RWPE1 (cell line): ENCODE data around the gene CCDC136.

Source experiments
- CTCF ChIA-PET: fragments of 350-600 bp; sonication (Branson Sonifier 250); formaldehyde crosslinking; extraction: SDS; loops from one replicate; lab custom pipeline; 2021; lab: Yijun Ruan, JAX
- POLR2A ChIA-PET: fragments of 400-600 bp; formaldehyde crosslinking; extraction: SDS; loops from one replicate; lab custom pipeline; 2020; ENCODE audit warnings: antibody characterized with exemption; ENCODE audit not compliant: low non-redundant PET; lab: Yijun Ruan, JAX
- DNase-seq: peaks from one replicate; pipeline ENCODE4 v3.0.0; 2012; ENCODE audit warnings: low spot score
- H3K27ac ChIP-seq: fragments of 450-650 bp; 2 replicates; pipeline ENCODE4 v1.5.1; 2017
- TF ChIP-seq, protein P1 (sequence below): fragments of 450-650 bp; conservative IDR thresholded peaks from 2 replicates; pipeline ENCODE4 v1.5.1; 2017; ENCODE audit warnings: low read depth, mild to moderate bottlenecking

The CCDC136 gene

DNA sequence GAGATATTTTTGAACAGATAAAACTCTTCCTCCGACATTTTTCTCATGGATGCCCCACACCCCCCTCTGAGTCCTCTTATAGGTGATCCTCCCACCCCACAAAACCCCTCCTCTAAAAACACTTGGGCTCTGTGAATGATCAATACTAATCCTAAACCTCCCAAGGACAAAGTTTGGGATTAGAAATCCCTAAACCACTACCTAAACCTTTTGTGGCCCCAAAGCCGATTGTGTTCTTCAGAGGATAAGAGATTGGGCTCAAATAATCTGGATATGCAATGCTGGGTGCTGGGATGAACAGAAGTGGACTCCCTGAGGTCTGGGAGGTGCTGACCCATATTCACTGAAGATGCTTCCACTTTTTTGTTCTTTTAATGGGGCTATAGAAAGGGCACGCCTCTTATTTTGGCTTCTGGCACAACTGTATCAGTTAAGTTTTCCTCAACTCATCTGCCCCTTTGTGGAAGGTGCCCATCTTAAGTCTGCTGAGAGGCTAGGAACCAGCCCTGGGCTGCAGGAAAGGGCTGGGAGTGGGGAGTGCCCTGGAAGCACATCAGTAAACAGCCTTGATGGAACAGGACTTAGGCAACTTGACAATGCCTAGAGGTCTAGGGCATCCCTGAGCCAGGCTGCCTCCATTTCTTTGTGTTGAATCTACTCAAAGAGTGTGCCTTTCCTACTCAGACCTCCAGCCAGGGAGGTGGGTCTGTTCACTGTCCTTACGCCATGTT, 15.9 kb upstream of the CCDC136 start, which contains the start of gene OPN1SW:
Gene OPN1SW (minus strand): TSS at position 51 of the 731 bp plus-strand sequence. CDS start 13 bp downstream, at position 38.
- H3K27ac ChIP-seq = no peak within 1 kb of the TSS

DNA sequence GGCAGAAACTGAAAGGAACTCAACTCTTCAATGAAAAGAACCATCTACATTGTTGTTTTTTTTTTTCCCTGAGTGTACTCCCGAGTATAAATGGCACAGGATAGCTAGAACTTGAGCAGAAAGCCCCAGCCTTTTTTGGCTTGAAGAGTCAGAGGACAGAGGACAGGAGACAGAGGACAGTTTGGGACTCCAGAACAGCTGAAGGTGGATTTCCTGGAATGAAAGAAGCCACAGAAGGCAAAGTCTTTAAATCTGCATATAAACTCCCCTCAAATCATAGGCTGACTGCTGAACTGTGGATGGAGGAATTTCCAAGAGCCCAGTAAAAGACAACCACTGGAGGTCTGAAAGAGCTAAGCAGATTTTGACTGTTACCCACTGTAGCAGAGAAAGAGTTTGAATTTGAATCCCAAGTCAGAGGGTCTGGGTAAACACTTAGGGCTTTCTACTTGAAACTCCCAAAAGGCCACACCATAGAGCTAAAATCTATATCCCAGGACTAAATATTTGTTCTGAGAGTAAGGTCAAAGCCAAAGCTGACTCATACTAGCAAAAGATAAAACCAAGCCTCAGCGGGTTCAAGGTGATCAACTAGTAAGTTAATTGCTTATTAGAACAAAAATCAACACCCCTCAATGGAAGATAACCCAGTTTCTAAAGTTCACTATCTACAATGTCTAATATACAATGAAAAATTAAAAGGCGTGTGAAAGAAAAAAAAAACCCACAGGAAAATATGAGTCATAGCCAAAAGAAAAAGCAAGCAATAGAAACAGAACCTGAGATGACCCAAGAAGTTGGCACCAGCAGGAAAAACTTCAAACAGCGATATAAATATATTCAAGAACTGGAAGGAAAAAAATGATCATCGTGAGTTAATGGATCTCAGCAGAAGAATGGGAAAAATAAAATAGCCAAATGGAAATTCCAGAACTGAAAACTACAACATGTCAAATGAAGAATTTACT, 14.3 kb upstream of the CCDC136 start:
- ChIA-PET CTCF (no interaction called here), POLR2A (no interaction called here)
- TF ChIP-seq, protein P1, sequence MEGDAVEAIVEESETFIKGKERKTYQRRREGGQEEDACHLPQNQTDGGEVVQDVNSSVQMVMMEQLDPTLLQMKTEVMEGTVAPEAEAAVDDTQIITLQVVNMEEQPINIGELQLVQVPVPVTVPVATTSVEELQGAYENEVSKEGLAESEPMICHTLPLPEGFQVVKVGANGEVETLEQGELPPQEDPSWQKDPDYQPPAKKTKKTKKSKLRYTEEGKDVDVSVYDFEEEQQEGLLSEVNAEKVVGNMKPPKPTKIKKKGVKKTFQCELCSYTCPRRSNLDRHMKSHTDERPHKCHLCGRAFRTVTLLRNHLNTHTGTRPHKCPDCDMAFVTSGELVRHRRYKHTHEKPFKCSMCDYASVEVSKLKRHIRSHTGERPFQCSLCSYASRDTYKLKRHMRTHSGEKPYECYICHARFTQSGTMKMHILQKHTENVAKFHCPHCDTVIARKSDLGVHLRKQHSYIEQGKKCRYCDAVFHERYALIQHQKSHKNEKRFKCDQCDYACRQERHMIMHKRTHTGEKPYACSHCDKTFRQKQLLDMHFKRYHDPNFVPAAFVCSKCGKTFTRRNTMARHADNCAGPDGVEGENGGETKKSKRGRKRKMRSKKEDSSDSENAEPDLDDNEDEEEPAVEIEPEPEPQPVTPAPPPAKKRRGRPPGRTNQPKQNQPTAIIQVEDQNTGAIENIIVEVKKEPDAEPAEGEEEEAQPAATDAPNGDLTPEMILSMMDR = no peak
- no peak overlapping the region for H3K27ac ChIP-seq
- DNase-seq = no peak

More for the DNA sequence above, 15.9 kb upstream of the CCDC136 start, which contains the start of gene OPN1SW:
- DNase-seq = no peak
- ChIA-PET POLR2A (interaction anchor here (0.6 kb wide), 1 partner anchor 11 kb away, joined by 3 read pairs; no protein-coding TSS in a partner anchor), CTCF (no interaction called here)
- TF ChIP-seq, protein P1 = no peak

DNA sequence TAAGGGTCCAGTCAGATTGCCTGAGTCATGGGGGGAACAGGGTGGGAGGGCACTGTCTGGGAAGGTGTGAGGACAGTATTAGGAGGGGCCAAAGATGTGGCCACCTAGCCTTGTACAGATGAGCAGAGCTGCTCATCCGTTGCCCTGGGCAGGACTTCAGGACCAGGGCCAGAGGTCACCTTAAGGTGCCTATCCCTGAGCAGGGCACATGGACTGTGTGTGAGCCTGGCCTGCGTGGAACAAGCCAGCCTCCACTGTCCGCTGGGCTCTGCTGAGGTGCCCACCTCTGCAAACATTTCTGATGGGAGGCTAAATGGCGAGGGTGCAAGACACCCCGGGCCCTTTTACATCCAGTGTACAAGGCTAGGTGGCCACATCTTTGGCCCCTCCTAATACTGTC, 12.8 kb upstream of the CCDC136 start:
- CTCF ChIA-PET = no interaction called here
- TF ChIP-seq, protein P1 = no peak
- H3K27ac ChIP-seq = no peak overlapping the region
- DNase-seq = no peak
- POLR2A ChIA-PET = no interaction called here

DNA sequence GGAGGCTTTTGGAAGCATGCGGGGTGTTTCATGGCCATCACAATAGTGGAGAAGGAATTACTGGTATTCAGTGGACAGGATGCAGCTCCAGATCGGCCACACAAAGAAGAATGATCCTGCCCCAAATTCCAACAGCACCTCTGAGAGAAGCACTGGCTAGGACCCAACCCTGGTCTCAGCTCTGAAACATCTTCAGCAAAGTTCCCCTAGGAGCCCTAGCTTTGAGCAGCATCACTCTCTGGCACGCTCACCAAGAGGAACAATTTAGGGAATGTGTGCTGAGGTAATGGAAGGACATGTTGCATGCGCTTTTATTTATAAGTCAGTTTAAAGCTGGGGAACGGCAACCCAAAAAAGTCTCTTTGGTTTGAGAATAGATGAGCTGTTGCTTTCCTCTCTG, 10.6 kb upstream of the CCDC136 start:
- ChIA-PET POLR2A (no interaction called here), CTCF (no interaction called here)
- no peak overlapping the region for H3K27ac ChIP-seq
- TF ChIP-seq, protein P1 = no peak
- no peak for DNase-seq

DNA sequence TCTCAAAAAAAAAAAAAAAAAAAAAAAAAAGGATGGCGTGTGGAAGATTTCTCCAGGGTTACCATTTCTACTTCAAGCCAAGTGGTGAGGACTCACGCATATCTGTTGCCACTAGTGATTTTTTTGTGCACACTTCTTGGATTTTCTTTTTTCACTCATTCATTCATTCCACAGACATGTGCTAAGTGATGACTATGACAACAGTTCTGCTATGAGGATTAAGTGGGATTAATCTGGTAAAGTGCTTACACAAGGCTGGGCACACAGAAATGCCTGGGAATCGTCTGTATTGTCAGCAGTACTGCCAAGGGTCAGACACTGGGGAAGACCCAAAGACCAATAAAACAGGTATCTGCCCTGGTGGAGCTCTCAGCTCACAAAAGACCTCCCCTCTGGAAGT, 9.9 kb upstream of the CCDC136 start:
- TF ChIP-seq, protein P1 = no peak
- POLR2A ChIA-PET = no interaction called here
- CTCF ChIA-PET = no interaction called here
- DNase-seq = no peak
- no peak overlapping the region for H3K27ac ChIP-seq

DNA sequence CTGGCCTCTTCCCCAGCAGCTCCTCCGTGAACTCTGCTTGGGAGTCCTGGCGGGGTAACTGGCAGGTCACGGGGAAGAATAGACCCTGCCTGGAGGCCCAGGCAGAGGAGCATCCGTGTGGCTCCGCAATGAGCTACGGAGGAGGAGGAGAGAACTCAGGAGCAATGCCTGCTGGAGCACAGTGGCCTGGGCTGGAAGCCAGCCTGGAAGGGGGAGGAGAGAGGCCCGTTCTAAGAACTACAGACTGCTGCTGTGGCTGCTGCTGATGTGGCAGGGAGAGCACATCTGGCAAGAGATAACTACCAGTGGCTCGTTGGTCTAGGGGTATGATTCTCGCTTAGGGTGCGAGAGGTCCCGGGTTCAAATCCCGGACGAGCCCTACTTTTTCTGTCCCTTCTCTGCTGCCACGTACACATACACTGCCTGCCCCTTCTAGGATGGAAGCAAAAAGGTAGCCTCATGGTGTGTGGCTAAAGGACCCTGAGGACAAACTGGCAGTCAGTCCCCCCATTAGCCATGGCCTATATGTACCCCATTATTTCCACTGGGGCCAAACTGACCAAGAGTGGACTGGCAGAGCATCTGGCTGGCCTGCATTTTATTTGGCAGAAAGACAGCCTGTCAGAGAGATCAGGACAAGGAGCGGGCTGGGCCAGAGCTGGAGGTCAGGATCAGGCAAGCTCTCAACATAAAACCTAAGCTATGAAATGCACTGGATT, 8.5 kb upstream of the CCDC136 start:
- H3K27ac ChIP-seq = no peak overlapping the region
- ChIA-PET CTCF (no interaction called here), POLR2A (no interaction called here)
- TF ChIP-seq, protein P1 = no peak
- no peak for DNase-seq
